ENCODE data around the gene ZNF100.
A peak's percentile ranks its signal among the peaks of the same experiment; 100 is the strongest.
"Not testable (repeated sequence)": the region's sequence is repeated elsewhere in the genome, so short reads cannot be mapped to it uniquely, and the experiment has no call there.

The ZNF100 gene

GRCh38 chr19:21740559-21740958 is 26.8 kb downstream of the ZNF100 start:
- TF ChIP-seq POLR2A (IDR thresholded peaks at IDR 0.05; ENCODE audit: low read length) (no peak), GATA1 (IDR thresholded peaks at IDR 0.05; ENCODE audit: low read depth, low read length) (no peak)
- no peak for DNase-seq

GRCh38 chr19:21726942-21727747 is 40.2 kb downstream of the ZNF100 start:
- not testable (repeated sequence) for DNase-seq

GRCh38 chr19:21713761-21714160 is 53.6 kb downstream of the ZNF100 start:
- DNase-seq, result no peak
- no peak for TF ChIP-seq GATA1 (IDR thresholded peaks at IDR 0.05; ENCODE audit: low read depth, low read length)
- TF ChIP-seq POLR2A (IDR thresholded peaks at IDR 0.05; ENCODE audit: low read length), result no peak

- no peak for TF ChIP-seq GATA1 (IDR thresholded peaks at IDR 0.05; ENCODE audit: low read depth, low read length)
- TF ChIP-seq POLR2A (IDR thresholded peaks at IDR 0.05; ENCODE audit: low read length), result no peak
- no peak for DNase-seq
Measured at GRCh38 chr19:21709464-21709863, 57.9 kb downstream of the ZNF100 start.

- not testable (repeated sequence) for DNase-seq
Measured at GRCh38 chr19:21707878-21708277, 59.5 kb downstream of the ZNF100 start.

- TF ChIP-seq GATA1 (IDR thresholded peaks at IDR 0.05; ENCODE audit: low read depth, low read length) (no peak), POLR2A (IDR thresholded peaks at IDR 0.05; ENCODE audit: low read length) (no peak)
- DNase-seq, result no peak
Measured at GRCh38 chr19:21707065-21707464, 60.3 kb downstream of the ZNF100 start.

GRCh38 chr19:21705393-21705792 is 62.0 kb downstream of the ZNF100 start:
- TF ChIP-seq POLR2A (IDR thresholded peaks at IDR 0.05; ENCODE audit: low read length), result no peak
- TF ChIP-seq GATA1 (IDR thresholded peaks at IDR 0.05; ENCODE audit: low read depth, low read length), result no peak
- no peak for DNase-seq

GRCh38 chr19:21704320-21704719 is 63.1 kb downstream of the ZNF100 start:
- no peak for TF ChIP-seq GATA1 (IDR thresholded peaks at IDR 0.05; ENCODE audit: low read depth, low read length)
- no peak for TF ChIP-seq POLR2A (IDR thresholded peaks at IDR 0.05; ENCODE audit: low read length)
- no peak for DNase-seq

- DNase-seq, result no peak
- TF ChIP-seq POLR2A (IDR thresholded peaks at IDR 0.05; ENCODE audit: low read length), result no peak
- TF ChIP-seq GATA1 (IDR thresholded peaks at IDR 0.05; ENCODE audit: low read depth, low read length), result no peak
Measured at GRCh38 chr19:21699197-21699596, 68.2 kb downstream of the ZNF100 start.

GRCh38 chr19:21698215-21698614 is 69.2 kb downstream of the ZNF100 start:
- no peak for TF ChIP-seq POLR2A (IDR thresholded peaks at IDR 0.05; ENCODE audit: low read length)
- no peak for TF ChIP-seq GATA1 (IDR thresholded peaks at IDR 0.05; ENCODE audit: low read depth, low read length)
- peak; percentile 2 to 23 for DNase-seq

GRCh38 chr19:21697698-21698097 is 69.7 kb downstream of the ZNF100 start:
- TF ChIP-seq GATA1 (IDR thresholded peaks at IDR 0.05; ENCODE audit: low read depth, low read length) (no peak), POLR2A (IDR thresholded peaks at IDR 0.05; ENCODE audit: low read length) (no peak)
- no peak for DNase-seq

- DNase-seq, result no peak
- no peak for TF ChIP-seq GATA1 (IDR thresholded peaks at IDR 0.05; ENCODE audit: low read depth, low read length)
- no peak for TF ChIP-seq POLR2A (IDR thresholded peaks at IDR 0.05; ENCODE audit: low read length)
Measured at GRCh38 chr19:21694171-21694906, 73.0 kb downstream of the ZNF100 start.

- DNase-seq, result no peak
- TF ChIP-seq POLR2A (IDR thresholded peaks at IDR 0.05; ENCODE audit: low read length) (no peak), GATA1 (IDR thresholded peaks at IDR 0.05; ENCODE audit: low read depth, low read length) (no peak)
Measured at GRCh38 chr19:21693399-21693798, 74.0 kb downstream of the ZNF100 start.

GRCh38 chr19:21691661-21692060 is 75.7 kb downstream of the ZNF100 start:
- no peak for DNase-seq
- TF ChIP-seq GATA1 (IDR thresholded peaks at IDR 0.05; ENCODE audit: low read depth, low read length) (no peak), POLR2A (IDR thresholded peaks at IDR 0.05; ENCODE audit: low read length) (no peak)

GRCh38 chr19:21688464-21688863 is 78.9 kb downstream of the ZNF100 start:
- DNase-seq, result no peak
- no peak for TF ChIP-seq POLR2A (IDR thresholded peaks at IDR 0.05; ENCODE audit: low read length)
- no peak for TF ChIP-seq GATA1 (IDR thresholded peaks at IDR 0.05; ENCODE audit: low read depth, low read length)
